ENCODE measurements around the gene CCNQ.

GRCh38 chrX:153595859-153596857, 2.8 kb downstream of the CCNQ start:
- TF ChIP-seq CTCF (conservative IDR thresholded peaks at IDR 0.05): no peak
- TF ChIP-seq EZH2 (IDR thresholded peaks at IDR 0.05; ENCODE audit: low read depth): no peak
